GM20431 (cell line): ENCODE data around the gene GBP5.
"Not testable (repeated sequence)": the region's sequence is repeated elsewhere in the genome, so short reads cannot be mapped to it uniquely, and the experiment has no call there.

Experiments used
- in situ Hi-C: fragments of 300-500 bp; cut with MseI, MboI; formaldehyde crosslinking; loops from one replicate; pipeline ENCODE4 v1.15.0; 2020; ENCODE audit warnings: low sequenced_read_pairs; ENCODE audit not compliant: unreplicated experiment

The GBP5 gene, protein sequence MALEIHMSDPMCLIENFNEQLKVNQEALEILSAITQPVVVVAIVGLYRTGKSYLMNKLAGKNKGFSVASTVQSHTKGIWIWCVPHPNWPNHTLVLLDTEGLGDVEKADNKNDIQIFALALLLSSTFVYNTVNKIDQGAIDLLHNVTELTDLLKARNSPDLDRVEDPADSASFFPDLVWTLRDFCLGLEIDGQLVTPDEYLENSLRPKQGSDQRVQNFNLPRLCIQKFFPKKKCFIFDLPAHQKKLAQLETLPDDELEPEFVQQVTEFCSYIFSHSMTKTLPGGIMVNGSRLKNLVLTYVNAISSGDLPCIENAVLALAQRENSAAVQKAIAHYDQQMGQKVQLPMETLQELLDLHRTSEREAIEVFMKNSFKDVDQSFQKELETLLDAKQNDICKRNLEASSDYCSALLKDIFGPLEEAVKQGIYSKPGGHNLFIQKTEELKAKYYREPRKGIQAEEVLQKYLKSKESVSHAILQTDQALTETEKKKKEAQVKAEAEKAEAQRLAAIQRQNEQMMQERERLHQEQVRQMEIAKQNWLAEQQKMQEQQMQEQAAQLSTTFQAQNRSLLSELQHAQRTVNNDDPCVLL

DNA sequence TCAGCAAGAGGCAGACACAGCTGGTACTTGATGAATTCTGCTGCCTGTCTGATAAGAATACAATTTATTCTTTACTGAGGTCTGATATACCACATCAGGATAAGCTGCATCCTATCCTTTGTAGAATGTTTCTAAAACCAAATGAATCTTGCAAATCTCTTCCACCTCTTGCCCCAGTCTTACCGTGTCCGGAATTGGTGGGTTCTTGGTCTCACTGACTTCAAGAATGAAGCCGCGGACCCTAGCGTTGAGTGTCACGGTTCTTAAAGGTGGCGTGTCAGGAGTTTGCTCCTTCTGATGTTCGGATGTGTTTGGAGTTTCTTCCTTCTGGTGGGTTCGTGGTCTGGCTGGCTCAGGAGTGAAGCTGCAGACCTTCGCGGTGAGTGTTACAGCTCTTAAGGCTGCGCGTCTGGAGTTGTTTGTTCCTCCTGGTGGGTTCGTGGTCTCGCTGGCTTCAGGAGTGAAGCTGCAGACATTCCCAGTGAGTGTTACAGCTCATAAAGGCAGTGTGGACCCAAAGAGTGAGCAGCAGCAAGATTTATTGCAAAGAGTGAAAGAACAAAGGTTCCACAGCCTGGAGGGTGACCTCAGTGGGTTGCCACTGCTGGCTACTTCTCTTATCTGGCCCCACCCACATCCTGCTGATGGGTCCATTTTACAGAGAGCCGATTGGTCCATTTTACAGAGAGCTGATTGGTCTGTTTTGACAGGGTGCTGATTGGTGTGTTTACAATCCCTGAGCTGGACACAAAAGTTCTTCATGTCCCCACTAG lies at the start of gene GBP5:
TSS of gene GBP5 (minus strand) at position 592 of the 773 bp plus-strand sequence. CDS start 3,305 bp downstream, outside the sequence.
- in situ Hi-C loops: not testable (repeated sequence)

DNA sequence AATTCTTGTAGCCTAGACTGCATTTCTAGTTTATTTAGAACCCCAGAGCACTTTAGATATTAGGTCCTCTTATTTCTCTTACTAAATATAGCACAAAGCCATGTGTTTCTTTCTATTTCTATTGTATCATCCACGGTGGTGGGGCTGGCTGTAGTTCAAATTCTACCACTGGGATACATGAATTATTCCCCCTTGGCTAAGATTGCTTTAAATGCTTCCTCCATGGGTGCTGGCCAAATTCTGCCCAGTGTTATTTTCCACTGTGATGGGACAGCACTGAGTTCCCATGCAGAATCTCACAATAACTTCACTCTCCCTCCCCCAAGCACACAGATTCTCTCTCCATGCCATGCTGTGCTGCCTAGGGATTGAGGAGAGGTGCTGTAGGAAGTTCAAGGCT lies 49.7 kb upstream of the GBP5 start:
- in situ Hi-C loops: no loop called here

DNA sequence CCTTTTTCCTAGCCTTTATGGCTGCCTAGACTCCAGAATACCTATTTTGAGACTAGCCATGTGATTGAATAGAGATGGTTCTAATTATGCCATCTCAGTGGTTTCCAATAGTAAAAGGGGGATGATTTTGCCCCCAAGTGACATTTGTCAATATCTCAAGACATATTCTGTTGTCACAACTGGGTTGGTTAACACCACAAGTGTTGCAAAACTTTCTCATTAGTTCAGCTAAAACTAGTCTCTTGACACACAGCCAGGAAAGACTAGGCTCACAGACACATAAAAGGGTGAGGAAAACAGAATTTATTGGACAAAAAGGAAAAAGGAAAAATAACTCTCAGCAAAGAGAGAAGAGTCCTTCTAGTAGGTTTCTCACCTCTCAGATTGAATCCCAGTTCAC lies 39.9 kb upstream of the GBP5 start:
- in situ Hi-C loops: no loop called here

DNA sequence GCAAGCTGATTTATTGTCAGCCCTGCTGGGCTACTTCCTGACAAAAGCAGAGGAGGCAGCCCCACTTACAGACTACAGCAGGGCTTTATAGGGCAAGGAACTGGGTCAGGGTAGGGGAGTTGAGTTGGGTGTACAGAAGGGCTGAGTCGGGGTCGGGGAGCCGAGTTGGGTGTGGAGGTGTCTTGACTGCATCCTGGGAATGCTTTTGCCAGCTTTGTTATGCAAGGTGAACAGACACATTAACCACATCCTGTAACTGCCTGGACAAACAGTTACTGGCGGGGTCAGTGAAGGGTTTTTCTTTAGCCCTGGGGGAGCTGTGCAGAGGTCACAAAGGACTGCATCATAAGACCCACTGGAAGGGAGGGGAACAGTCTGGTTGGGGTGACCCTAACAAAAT lies 39.1 kb upstream of the GBP5 start:
- in situ Hi-C loops: no loop called here

DNA sequence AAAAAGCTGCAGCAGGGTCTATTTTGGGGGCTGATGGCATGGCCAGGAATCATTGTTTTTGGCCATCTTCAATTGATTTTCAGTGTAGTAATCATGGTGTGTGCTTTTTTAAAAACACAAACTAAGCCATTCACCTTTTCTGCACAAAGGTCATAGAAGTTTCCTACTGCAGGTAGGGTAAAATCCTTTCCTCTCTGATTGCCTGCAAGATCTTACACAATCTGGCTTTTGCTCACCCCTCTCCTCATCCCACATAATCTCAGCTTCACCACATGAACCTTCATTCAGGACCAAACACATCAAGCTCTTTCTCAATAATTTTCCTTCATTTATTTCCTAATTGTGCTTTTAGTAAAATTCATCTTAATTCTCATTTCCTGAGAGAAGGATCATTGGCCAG lies 38.3 kb upstream of the GBP5 start:
- in situ Hi-C loops: no loop called here

DNA sequence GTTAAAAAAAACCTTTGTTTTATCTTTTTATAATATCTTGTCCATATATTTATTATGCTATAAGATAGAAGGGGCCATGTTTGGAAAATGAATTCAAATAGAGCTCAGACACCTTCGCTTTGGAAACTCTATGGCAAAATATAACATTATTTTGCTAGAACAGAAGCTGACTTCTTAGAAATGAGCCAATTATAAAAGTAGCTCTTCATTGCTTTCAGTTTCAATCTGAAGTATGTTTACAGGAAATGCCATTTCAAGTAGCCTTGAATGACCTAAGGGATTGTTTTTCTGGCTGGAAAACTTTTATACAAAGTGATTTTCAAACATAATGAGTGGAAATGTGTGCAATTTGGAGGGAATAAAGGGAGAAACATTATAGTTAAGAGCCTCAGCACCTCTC lies 37.8 kb upstream of the GBP5 start:
- in situ Hi-C loops: no loop called here

DNA sequence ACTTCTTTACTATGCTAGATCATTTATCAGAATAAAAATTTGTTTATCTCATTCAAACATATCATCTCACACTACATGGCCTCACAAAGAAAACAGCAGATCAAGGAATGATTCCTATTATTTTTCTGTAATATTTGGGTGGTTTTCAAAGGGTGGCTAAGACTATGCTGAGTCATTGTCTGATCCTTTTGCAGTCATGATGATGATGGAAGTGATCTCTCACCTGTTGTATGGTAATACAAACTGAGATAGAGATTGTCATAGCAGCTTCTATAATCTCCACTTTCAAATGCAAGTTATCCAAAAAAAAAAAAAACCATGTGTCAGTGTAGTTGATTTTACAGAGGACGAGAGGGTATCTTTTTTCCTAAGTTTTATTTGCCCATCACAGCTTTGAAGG lies 37.2 kb upstream of the GBP5 start:
- in situ Hi-C loops: no loop called here

DNA sequence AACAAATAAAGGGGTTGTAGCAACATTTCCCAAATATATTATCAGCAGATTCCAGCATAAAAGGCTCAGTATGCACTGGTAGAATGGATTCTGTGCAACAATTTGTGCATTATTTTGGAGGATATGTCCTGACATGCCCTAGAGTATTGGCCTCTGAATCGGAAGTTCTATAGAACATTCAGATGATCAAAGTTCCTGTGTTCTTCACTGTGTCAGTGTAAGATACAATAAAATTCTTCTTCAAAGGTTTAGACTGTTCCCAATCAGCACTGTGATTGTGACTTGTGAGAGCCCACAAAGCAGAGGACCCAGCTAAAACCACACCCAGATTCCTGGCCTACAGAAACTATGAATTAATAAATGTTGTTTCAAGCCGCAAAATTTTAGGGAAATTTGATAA lies 33.6 kb upstream of the GBP5 start:
- in situ Hi-C loops: no loop called here

DNA sequence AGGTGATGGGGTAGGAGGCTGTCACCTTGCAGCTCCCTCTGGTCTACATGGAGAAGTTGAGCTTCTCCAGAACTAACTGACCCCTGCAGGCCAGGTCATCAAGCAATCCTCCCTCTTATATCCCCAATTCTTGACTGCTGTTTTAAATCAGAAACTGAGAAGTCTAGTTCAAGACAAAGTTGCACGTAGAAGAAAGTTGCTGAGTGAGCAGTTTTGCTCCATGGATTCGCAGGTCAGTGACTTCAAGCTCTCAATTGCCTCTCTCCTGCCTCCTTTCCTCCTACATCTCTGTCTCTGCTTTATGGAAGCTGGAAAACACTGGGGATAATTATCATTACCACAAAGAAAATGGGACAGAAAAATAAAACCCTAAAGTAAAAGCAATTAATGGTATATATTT lies 32.8 kb upstream of the GBP5 start:
- in situ Hi-C loops: no loop called here

DNA sequence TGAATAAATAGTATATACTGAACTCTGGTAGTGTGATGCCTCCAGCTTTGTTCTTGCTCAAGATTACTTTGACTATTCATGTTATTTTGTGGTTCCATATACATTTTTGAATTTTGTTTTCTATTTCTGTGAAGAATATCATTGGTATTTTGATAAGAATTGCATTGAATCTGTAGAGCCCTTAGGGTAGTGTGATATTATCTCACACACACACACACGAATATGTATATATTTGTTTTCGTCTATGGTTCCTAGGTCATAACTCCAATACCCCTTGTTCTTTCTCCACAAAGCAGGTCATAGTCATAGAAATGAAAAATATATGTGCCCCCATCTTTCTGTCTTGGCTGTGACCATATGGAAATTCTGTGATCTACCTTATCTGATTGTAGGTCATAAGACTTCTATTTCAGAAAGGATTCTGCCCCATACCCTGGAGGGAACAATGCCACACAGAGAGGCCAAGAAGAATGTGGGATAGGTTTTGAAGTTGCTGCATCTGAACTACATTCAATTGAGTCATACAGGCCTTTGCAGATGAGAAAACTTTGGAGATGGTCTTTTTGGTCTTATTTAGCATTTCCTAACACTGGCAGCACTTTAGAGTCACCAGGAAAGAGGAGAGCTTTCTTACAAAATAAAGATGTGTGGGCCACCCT lies 32.0 kb upstream of the GBP5 start:
- in situ Hi-C loops: no loop called here

DNA sequence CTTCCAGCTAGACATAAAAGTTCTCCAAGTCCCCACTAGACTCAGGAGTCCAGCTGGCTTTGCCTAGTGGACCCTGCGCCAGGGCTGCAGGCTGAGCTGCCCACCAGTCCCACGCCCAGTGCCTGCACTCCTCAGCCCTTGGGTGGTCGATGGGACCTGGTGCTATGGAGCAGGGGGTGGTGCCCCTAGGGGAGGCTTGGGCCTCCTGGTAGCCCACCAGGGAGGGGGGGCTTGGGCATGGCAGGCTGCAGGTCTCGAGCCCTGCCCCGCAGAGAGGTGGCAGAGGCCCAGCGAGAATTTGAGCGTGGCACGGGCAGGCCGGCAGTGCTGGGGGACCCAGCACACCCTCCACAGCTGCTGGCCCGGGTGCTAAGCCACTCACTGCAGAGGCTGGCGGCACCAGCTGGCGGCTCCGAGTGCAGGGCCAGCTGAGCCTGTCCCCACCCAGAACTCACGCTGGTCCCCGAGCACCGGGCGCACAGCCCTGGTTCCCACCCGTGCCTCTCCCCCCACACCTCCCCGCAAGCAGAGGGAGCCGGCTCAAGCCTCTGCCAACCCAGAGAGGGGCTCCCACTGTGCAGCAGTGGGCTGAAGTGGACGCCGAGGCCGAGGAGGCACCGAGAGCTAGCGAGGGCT lies 30.2 kb upstream of the GBP5 start:
- in situ Hi-C loops: no loop called here

DNA sequence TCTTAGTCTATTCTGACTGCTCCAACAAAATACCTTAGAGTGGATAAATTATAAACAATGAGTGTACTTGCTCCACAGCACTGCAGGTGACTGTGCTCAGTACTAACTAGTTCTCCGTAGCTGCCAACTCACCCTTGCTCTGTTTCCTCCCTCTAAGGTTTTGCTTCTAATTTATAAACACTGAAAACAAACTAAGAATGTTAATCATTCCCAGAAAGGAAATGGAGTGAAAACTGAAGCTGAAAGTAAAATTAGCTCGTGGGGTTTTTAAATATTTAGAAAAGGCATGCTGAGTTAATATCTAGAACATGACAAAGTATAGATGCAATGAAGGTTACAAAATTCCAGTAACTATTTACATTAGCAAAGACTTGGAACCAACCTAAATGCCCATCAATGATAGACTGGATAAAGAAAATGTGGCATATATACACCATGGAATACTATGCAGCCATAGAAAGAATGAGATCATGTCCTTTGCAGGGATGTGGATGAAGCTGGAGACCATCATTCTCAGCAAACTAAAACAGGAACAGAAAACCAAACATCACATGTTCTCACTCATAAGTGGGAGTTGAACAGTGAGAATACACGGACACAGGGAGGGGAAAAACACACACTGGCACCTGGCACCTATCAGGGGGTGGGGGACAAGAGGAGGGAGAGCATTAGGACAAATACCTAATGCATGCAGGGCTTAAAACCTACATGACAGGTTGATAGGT lies 27.2 kb upstream of the GBP5 start:
- in situ Hi-C loops: not testable (repeated sequence)

DNA sequence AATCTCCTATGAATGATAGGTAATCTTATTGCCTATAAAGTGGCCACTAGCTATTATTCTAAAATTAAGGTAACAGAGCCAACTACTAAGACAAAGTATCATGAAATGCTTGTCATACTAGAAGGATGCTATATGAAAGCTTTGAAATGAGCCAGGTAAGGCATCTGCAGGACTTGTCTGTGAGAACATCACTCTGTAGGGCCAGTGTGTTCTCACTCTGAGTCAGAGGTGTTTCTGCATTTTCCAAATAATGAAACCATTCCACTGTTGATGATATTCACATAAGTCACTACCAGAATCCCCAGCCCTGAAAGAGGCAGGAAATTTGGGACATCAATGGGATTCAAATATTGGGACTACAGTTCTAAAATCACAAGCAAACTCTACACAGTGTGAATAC lies 25.8 kb upstream of the GBP5 start:
- in situ Hi-C loops: no loop called here

DNA sequence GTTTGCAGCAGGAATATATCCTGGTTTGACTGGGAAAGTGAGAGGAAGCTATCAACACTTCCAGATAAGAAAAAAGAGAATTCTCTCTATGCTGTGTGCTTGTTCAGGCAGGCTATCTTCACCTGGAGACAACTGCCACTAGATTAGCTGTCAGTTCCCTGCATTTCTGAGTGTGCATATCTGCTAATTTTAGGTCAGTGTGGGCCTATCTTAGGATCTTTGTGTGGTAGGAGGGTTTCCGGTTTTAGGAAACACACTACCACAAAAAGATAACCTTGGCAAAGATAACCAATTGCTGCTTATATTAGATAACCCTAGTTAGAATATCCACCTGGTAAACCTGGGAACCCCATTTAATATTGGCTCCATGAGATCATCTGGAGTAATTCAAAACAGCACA lies 22.5 kb upstream of the GBP5 start:
- in situ Hi-C loops: no loop called here

DNA sequence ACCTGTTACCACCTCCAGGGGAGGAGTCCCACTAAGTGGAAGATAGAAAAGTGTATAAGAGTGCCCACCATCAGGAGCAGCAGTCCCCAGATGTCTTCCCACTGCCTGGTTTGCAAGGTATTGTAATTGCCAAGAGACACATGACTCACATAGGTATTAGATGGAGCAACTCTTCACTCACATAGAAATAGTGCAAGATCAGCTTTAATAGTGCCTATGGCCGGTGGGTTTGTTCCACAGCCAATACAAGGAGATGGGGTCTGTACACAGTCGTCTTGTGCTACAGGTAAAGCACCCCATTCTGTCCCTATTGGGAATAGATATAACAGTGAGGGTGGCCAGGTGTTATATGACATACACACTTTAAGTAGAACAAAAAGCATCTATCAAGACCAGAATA lies 18.6 kb upstream of the GBP5 start:
- in situ Hi-C loops: no loop called here

DNA sequence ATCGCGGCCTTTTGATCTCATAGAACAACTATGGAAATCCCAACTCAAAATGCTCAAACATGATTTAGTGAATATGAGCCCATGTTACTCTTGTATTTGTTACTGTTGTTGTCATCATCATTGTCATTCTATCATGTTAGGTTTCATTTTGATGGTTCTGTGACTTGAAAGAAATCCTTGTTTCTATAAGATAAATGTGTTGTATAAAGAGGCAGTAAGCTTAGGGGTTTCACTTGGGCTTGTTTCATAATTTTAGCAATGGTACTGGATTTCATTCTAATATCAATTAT lies 15.3 kb upstream of the GBP5 start:
- in situ Hi-C loops: no loop called here

DNA sequence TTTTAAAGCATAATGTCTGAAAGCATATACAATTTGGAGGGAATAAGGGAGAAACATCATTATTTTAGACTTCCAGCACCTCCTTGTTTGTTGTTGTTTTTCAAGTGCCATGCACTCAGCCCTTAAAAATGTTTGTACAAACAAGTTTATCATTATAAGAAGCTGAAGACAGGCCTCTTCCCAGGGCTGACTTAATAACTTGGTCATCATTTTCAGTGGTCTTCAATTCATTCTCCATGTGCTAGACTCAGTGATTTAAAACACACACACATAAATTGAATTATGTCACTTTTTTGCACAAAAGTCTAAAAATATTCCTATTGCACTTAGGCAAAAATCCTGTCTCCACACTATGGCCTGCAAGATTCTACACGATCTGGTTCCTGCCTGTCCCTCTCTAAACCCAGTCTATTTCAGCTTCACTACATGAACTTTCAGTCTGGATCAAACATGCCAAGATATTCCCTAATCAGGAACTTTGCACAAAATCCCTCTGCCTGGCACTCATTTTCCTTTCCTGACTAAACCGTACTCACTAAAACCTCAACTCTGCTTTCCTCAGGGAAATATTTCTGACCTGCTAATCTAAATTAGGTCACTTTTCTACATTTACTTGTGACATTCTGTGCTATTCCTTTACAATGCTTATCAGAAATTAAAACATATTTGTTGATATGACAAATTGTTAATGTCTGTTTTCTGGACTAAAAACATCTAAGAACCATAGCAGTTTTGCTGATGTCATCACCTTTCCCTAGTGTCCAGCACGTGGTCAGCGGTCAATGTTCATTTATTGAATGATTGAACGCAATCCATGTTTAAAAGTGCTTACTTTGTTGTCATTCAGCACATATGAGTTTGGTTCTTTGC lies 14.8 kb upstream of the GBP5 start:
- in situ Hi-C loops: no loop called here

DNA sequence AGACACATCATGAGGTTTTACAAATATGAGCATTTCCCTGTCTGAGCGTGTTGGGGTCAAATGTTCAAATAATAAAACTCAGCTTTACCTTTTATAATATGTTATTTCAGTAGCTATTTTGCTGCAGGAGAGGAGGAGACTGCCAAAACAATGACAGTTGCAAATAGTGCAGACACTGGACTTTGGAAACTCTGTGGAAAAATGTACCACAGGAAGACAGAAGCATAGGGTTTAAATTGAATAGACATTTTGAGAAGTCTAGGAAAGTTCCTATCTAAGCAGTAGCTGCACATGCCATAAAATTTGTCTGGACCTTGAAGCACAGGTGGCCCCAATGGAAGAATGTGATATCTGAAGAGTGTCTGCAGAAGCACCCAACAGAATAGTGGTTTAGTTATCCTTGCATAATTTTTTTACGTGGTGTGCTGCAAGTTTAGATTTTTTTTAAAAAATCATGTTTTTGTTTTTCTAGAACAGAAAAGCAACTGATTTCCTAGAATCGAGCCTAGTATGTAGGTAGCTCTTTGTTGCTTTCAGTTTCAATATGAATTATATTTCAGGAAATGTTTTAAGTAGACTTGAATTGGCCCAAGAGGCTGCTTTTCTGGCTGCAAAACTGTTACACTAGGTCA lies 14.0 kb upstream of the GBP5 start:
- in situ Hi-C loops: no loop called here
